A549 (cell line): ENCODE data around the gene ADO.
"Not testable (repeated sequence)": the region's sequence is repeated elsewhere in the genome, so short reads cannot be mapped to it uniquely, and the experiment has no call there.

ENCODE experiments used
- FOSL2 ChIP-seq, 2 experiments: fragments of 450-650 bp in 1 of 2; fragments of >200 bp in 1 of 2; sonication (Bioruptor Twin) in 1 of 2; formaldehyde crosslinking; IDR thresholded peaks; 2 replicates each; pipeline versions ENCODE4 v1.5.0 to v1.6.1; 2016 to 2020; ENCODE audit warnings: mild to moderate bottlenecking in 1 of 2, moderate library complexity in 1 of 2
- PHF8 ChIP-seq: fragments of 200-600 bp; sonication (generic); IDR thresholded peaks from 2 replicates; pipeline ENCODE4 v1.6.1; 2016; ENCODE audit warnings: low read depth, mild to moderate bottlenecking, antibody characterized with exemption, moderate library complexity, borderline replicate concordance
- USF2 ChIP-seq: fragments of 450-650 bp; IDR thresholded peaks from 2 replicates; pipeline ENCODE4 v1.6.1; 2014; ENCODE audit warnings: antibody characterized with exemption
- TF ChIP-seq, protein P1 (sequence below): fragments of >200 bp; sonication (Bioruptor Twin); formaldehyde crosslinking; IDR thresholded peaks from 3 replicates; pipeline ENCODE4 v1.5.1; 2016

- TF ChIP-seq FOSL2 (IDR thresholded peaks at IDR 0.05); FOSL2 (CRISPR knock-in tag; IDR thresholded peaks at IDR 0.05); USF2; PHF8: not testable (repeated sequence)
- TF ChIP-seq, protein P1, sequence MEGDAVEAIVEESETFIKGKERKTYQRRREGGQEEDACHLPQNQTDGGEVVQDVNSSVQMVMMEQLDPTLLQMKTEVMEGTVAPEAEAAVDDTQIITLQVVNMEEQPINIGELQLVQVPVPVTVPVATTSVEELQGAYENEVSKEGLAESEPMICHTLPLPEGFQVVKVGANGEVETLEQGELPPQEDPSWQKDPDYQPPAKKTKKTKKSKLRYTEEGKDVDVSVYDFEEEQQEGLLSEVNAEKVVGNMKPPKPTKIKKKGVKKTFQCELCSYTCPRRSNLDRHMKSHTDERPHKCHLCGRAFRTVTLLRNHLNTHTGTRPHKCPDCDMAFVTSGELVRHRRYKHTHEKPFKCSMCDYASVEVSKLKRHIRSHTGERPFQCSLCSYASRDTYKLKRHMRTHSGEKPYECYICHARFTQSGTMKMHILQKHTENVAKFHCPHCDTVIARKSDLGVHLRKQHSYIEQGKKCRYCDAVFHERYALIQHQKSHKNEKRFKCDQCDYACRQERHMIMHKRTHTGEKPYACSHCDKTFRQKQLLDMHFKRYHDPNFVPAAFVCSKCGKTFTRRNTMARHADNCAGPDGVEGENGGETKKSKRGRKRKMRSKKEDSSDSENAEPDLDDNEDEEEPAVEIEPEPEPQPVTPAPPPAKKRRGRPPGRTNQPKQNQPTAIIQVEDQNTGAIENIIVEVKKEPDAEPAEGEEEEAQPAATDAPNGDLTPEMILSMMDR, result not testable (repeated sequence)
These were observed 20.0 kb upstream of the ADO start for GRCh38 chr10:62784537-62784936.
